BLaER1 (cell line): Measurements from ENCODE around the gene PLA2G4F.

ENCODE experiments used
- H3K27ac ChIP-seq: shearing (Covaris generic); formaldehyde crosslinking; 2 replicates; pipeline ENCODE4 v1.8.1; 2022
- H3K27me3 ChIP-seq: shearing (Covaris generic); formaldehyde crosslinking; 2 replicates; pipeline ENCODE4 v1.8.1; 2022
- H3K36me3 ChIP-seq: shearing (Covaris generic); formaldehyde crosslinking; 2 replicates; pipeline ENCODE4 v1.8.1; 2022
- H3K4me1 ChIP-seq: shearing (Covaris generic); formaldehyde crosslinking; 2 replicates; pipeline ENCODE4 v1.8.1; 2022
- H3K4me2 ChIP-seq: shearing (Covaris generic); formaldehyde crosslinking; 2 replicates; pipeline ENCODE4 v1.8.1; 2022
- H3K4me3 ChIP-seq: shearing (Covaris generic); formaldehyde crosslinking; 2 replicates; pipeline ENCODE4 v1.8.1; 2022
- H3K9ac ChIP-seq: shearing (Covaris generic); formaldehyde crosslinking; 2 replicates; pipeline ENCODE4 v1.8.1; 2022
- H3K9me3 ChIP-seq: shearing (Covaris generic); formaldehyde crosslinking; 2 replicates; pipeline ENCODE4 v1.8.1; 2022
- H4K20me1 ChIP-seq: shearing (Covaris generic); formaldehyde crosslinking; 2 replicates; pipeline ENCODE4 v1.8.1; 2022
- Cebpa-rat ChIP-seq: shearing (Covaris generic); IDR thresholded peaks from 2 replicates; pipeline ENCODE4 v1.8.1; 2022

The PLA2G4F gene

DNA sequence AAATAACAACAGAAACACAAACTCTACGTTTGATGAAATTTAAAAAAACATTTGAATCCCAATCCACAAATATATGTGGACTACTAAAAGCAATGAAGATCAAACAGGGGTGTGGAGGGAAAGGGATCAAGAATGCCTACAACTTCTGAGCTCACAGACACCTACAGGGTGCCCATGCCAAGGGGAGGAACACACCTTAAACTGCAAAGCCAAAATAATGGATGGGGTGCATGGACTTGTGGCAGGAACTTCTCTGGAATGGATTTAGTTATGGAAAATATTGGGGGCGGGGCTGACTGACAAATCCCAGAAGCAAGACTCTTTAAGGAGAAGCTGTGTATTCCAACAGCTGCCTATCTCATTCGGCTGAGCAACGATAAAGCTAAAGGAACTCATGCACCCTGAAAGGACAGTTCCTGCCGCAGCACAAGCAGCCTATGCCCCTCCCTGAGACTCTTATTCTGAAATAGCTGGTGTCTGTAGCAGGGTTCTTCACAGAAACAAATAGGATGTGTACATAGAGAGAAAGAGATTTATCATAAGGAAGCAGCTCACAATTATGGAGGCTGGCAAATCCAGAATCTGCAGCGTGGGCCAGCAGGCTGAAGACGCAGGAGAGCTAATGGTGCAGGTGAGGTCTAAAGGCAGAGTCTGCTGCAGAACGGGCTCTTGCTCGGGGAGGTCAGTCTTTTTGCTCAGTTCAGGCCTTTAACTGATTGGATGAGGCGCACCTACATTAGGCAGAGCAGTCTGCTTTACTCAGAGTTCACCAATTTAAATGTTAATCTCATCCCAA lies 37.6 kb downstream of the PLA2G4F start:
- H3K4me1 ChIP-seq, result peaks cover 13% of the 10 kb centered on the region
- H3K4me3 ChIP-seq, result no peak overlapping the region
- H3K27ac ChIP-seq, result no peak overlapping the region
- H3K9ac ChIP-seq, result no peak overlapping the region
- no peaks in the 10 kb centered on the region for H3K27me3 ChIP-seq
- no peak overlapping the region for H3K4me2 ChIP-seq
- H3K36me3 ChIP-seq, result no peaks in the 10 kb centered on the region
- H4K20me1 ChIP-seq, result no peaks in the 10 kb centered on the region
- H3K9me3 ChIP-seq, result no peaks in the 10 kb centered on the region
- no peak for TF ChIP-seq Cebpa-rat

GRCh38 chr15:42111924-42112323 lies 44.5 kb downstream of the PLA2G4F start:
- H3K9me3 ChIP-seq, result peaks cover 8% of the 10 kb centered on the region
- no peak for TF ChIP-seq Cebpa-rat
- peak overlapping the region; percentile 38 for H3K4me2 ChIP-seq
- peaks cover 18% of the 10 kb centered on the region for H3K4me1 ChIP-seq
- H3K4me3 ChIP-seq, result no peak overlapping the region
- no peaks in the 10 kb centered on the region for H4K20me1 ChIP-seq
- H3K36me3 ChIP-seq, result no peaks in the 10 kb centered on the region
- no peaks in the 10 kb centered on the region for H3K27me3 ChIP-seq
- H3K9ac ChIP-seq, result no peak overlapping the region
- H3K27ac ChIP-seq, result no peak overlapping the region

- peaks cover 33% of the 10 kb centered on the region for H3K4me1 ChIP-seq
- peaks cover 8% of the 10 kb centered on the region for H3K9me3 ChIP-seq
- H3K4me3 ChIP-seq, result no peak overlapping the region
- no peaks in the 10 kb centered on the region for H3K36me3 ChIP-seq
- no peak for TF ChIP-seq Cebpa-rat
- no peak overlapping the region for H3K9ac ChIP-seq
- no peaks in the 10 kb centered on the region for H4K20me1 ChIP-seq
- H3K27ac ChIP-seq, result no peak overlapping the region
- no peaks in the 10 kb centered on the region for H3K27me3 ChIP-seq
- H3K4me2 ChIP-seq, result no peak overlapping the region
Observed at GRCh38 chr15:42110367-42110766, 46.1 kb downstream of the PLA2G4F start.

GRCh38 chr15:42108806-42109205 lies 47.6 kb downstream of the PLA2G4F start:
- Histone ChIP-seq H3K27ac (no peak overlapping the region), H3K4me3 (no peak overlapping the region), H3K4me1 (peaks cover 46% of the 10 kb centered on the region), H3K9me3 (peaks cover 8% of the 10 kb centered on the region), H3K9ac (no peak overlapping the region), H3K36me3 (no peaks in the 10 kb centered on the region), H3K4me2 (no peak overlapping the region), H3K27me3 (no peaks in the 10 kb centered on the region), H4K20me1 (no peaks in the 10 kb centered on the region)
- TF ChIP-seq Cebpa-rat, result no peak

GRCh38 chr15:42108189-42108588 lies 48.2 kb downstream of the PLA2G4F start:
- Histone ChIP-seq H3K4me3 (no peak overlapping the region), H3K27ac (no peak overlapping the region), H4K20me1 (no peaks in the 10 kb centered on the region), H3K36me3 (no peaks in the 10 kb centered on the region), H3K27me3 (no peaks in the 10 kb centered on the region), H3K4me2 (no peak overlapping the region), H3K4me1 (peaks cover 48% of the 10 kb centered on the region), H3K9me3 (peaks cover 8% of the 10 kb centered on the region), H3K9ac (no peak overlapping the region)
- TF ChIP-seq Cebpa-rat, result no peak

DNA sequence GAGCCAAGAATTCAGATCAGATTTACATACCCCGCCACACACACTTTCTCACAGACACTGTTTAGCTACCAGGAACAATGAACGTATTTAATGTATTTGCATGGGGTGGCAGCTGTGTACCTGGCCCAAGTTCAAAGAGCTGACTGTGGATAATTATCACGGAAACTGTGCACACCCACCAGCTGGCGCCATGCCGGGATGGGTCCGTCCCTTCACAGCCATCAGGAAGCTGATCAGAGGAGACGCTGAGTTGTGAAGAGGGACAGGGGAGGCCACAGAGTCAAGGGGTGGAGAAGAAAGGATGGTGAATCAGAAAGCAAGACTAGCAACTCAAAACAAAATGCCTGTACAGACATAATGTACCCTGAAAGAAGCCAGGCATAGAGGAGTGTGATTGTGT lies 49.0 kb downstream of the PLA2G4F start:
- Histone ChIP-seq H3K36me3 (no peaks in the 10 kb centered on the region), H3K4me3 (no peak overlapping the region), H3K27ac (no peak overlapping the region), H3K9me3 (peaks cover 8% of the 10 kb centered on the region), H3K27me3 (no peaks in the 10 kb centered on the region), H3K9ac (no peak overlapping the region), H3K4me2 (no peak overlapping the region), H4K20me1 (no peaks in the 10 kb centered on the region), H3K4me1 (peaks cover 53% of the 10 kb centered on the region)
- TF ChIP-seq Cebpa-rat, result no peak

- Histone ChIP-seq H3K36me3 (no peaks in the 10 kb centered on the region), H3K27me3 (no peaks in the 10 kb centered on the region), H3K4me3 (no peak overlapping the region), H3K9ac (no peak overlapping the region), H3K4me1 (peaks cover 41% of the 10 kb centered on the region), H4K20me1 (no peaks in the 10 kb centered on the region), H3K9me3 (peaks cover 8% of the 10 kb centered on the region), H3K4me2 (peak overlapping the region; percentile 41), H3K27ac (no peak overlapping the region)
- TF ChIP-seq Cebpa-rat, result no peak
Observed at GRCh38 chr15:42106288-42106687, 50.1 kb downstream of the PLA2G4F start.

DNA sequence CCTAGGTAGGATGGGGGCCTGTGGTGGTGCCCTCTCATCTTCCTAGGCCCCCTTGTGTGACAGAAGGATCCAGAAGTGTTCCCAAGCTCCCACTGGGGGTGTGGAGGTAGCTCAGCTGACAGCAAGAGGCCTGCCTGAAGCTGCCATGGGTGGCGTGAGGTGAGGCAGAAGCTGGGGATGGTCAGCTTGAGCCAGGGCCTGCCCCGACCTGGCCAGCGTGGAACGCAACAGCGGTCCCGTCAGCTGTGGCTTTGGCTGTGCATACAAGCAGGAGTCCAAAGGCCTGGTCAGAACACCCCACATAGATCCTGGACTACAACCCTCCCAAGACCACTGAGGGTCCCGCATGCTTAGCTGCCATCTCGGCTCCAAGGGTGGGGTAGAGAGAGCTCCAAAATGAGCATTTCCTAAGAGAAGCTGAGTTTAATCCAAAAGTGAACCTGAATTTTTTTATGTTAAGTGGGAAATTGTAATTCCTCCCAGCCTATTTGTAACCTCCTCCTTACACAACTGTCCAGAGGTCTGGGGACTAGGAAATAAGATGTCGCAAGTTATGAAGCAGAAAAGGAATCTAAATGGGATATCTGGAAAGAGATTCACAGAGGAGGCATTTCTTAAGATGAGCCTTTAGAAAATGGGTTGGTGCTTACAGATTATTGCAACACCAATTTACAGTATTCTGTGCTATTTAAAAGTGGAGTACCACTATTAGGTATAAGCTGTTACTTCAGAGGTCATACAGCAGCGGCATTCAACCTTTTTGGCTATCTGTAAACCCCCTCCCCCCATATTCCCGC lies 52.1 kb downstream of the PLA2G4F start:
- H3K4me2 ChIP-seq, result peak overlapping the region; percentile 41
- no peaks in the 10 kb centered on the region for H4K20me1 ChIP-seq
- peaks cover 38% of the 10 kb centered on the region for H3K4me1 ChIP-seq
- TF ChIP-seq Cebpa-rat, result no peak
- no peaks in the 10 kb centered on the region for H3K36me3 ChIP-seq
- no peaks in the 10 kb centered on the region; the same call in 1 of the 2 replicates for H3K27me3 ChIP-seq
- no peak overlapping the region for H3K27ac ChIP-seq
- no peak overlapping the region for H3K4me3 ChIP-seq
- peaks cover under 1% of the 10 kb centered on the region; the same call in 1 of the 2 replicates for H3K9me3 ChIP-seq
- H3K9ac ChIP-seq, result no peak overlapping the region

DNA sequence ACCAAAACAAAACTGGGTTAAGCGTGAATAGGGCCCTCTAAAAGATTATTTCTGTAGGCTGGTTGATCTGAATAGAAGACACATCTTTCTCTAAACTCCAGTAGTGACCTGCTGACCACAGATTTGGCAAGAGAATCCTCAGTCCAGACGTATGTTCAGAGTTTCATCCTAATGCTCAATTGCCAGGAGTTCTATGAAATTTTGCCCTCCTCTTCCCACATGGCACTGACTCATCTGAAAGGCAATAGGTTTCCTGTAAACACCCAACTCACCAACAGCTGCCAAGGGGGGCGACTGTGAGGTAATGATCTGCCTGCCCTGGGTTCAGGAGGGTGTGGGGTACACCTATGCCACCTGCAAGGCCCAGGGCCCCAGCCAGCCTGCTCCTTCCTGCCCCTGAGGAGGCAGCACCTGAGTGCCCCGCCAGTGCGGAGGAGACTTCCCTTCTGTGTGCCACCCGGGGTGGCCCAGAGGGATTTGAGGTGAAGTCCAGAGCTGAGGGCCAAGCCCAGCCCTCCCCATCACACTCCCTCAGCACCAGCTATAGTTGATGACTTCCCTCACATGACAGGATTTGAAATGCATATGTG lies 53.7 kb downstream of the PLA2G4F start:
- Histone ChIP-seq H3K4me3 (no peak overlapping the region), H3K4me2 (peak overlapping the region; percentile 48), H3K36me3 (no peaks in the 10 kb centered on the region), H3K9ac (no peak overlapping the region), H3K27me3 (no peaks in the 10 kb centered on the region; the same call in 1 of the 2 replicates), H3K27ac (no peak overlapping the region), H3K4me1 (peaks cover 38% of the 10 kb centered on the region), H3K9me3 (no peaks in the 10 kb centered on the region), H4K20me1 (no peaks in the 10 kb centered on the region)
- no peak for TF ChIP-seq Cebpa-rat

DNA sequence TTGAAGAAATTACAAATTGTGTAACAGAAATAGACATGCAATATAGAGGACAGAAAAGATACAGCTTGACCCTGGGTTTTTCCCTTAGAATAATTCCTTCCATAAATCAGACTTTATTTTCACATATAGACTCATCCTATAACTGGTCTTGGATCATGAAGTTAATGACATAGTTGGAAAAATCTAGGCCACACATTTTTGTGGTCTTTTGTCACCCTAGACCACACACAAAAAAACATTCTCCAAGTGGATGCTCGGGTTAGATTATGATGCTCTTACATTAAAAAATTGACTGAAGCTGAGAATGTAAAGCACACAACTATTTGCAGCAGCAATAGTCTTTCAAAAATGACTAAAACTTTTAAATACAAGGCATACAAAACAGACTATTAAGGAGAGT lies 54.6 kb downstream of the PLA2G4F start:
- no peak overlapping the region for H3K27ac ChIP-seq

More for the DNA sequence above, 54.6 kb downstream of the PLA2G4F start:
- Histone ChIP-seq H3K4me1 (peaks cover 38% of the 10 kb centered on the region), H3K4me2 (no peak overlapping the region), H4K20me1 (no peaks in the 10 kb centered on the region), H3K9me3 (no peaks in the 10 kb centered on the region), H3K4me3 (no peak overlapping the region), H3K27me3 (no peaks in the 10 kb centered on the region; the same call in 1 of the 2 replicates), H3K36me3 (no peaks in the 10 kb centered on the region), H3K9ac (no peak overlapping the region)
- TF ChIP-seq Cebpa-rat, result no peak
